T-helper 2 cell (primary cell): ENCODE results near the gene CADM1.

Experiments used
- DNase-seq, 5 experiments: peaks; one replicate each; pipeline versions ENCODE4 v3.0.0 to v3.0.0-alpha.2; 2012 to 2022

Gene CADM1

GRCh38 chr11:115439969-115440540, 64.2 kb downstream of the CADM1 start:
- DNase-seq: no peak

- no peak for DNase-seq
Observed at GRCh38 chr11:115439385-115439784, 64.8 kb downstream of the CADM1 start.

DNA sequence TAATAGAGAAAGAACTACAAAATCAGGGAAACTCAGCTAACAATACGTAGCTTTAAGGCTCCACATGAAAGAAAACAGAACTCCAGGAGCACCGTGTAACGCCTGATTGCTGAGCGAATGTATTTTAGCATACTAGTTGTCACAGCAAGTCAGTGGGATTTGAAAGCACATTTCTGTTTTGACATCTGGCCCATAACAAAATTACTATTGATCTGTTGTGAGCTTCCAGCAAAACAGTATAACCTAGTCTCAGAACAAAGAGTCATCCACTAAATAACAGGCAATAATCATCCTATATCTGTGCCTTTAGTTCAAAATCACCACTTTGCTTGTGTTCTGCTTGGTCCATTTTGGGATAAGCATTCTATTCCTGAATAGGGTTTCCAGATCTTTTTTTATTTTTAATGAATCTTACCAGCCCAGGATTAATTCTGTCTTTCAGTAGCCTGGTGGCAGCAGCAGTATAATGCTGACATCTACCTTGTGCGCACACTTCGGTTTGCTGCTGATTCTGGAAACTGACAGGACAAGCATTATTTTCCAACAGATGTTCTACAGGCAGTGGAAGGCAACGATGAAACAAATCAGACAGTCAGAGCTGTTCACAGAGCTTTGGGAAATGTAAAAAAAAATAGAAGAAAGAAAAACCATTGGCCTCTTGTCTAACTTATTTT, 66.2 kb downstream of the CADM1 start:
- DNase-seq: no peak

DNA sequence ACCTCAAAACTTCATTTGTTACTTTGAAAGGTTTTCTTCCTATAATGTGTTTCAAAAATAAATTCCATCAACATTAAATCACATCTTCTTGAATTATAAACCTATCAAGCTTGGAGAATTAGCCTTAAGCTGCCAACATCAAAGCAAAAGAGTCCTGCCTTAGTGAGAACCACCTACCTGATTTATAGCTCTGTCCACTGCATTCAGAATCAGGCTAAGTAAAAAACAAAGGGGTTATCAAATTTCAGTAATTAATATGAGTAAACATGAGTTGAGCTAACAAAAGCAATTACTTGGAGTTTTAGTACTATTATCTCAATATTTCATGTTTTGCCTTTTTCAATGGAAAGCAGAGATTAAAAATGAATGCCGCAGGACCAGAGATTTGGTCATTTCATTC, 73.9 kb downstream of the CADM1 start:
- no peak for DNase-seq

DNA sequence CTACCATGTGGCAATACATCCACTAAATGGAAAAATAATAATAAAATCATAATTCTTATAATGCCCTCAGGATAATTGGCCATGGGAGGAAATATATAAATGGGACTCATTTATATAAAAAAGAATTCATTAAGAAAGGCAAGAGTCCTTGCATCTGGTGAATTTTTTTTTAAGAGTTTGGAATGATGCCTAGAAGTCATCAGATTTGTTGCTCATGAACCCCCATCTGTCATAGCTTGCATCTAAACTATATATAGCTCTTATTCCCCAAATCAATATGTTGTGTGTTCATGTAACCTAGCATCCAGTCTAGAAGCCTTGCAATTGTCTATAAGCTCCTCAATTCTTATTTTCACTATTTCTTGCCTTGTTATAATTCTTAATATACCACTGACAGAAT, 75.9 kb downstream of the CADM1 start:
- no peak for DNase-seq

DNA sequence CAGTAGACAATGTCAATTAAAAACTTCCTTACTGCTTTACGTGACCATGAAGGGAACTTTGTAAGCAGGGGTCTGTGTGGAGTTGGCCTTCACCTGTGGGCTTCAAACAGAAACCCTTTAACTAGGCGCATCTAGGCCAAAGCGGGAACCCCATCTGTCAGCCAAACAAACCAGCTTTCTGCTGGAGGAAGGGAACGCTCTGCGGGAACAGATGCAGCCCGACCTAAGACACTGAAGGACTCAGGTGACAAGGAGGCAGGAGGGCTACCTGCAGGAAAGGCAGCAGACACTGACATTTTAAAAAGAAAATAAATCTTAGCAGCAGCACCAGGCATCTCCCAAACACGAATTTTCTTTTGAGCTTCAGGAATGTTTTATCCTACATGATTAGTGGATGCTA, 78.4 kb downstream of the CADM1 start:
- no peak for DNase-seq

- no peak for DNase-seq
Observed at GRCh38 chr11:115425250-115425649, 79.0 kb downstream of the CADM1 start.

- no peak for DNase-seq
Observed at GRCh38 chr11:115423728-115424459, 80.3 kb downstream of the CADM1 start.

GRCh38 chr11:115421992-115422689, 82.1 kb downstream of the CADM1 start:
- DNase-seq: no peak

- DNase-seq: no peak
Observed at GRCh38 chr11:115421352-115421991, 82.7 kb downstream of the CADM1 start.

DNA sequence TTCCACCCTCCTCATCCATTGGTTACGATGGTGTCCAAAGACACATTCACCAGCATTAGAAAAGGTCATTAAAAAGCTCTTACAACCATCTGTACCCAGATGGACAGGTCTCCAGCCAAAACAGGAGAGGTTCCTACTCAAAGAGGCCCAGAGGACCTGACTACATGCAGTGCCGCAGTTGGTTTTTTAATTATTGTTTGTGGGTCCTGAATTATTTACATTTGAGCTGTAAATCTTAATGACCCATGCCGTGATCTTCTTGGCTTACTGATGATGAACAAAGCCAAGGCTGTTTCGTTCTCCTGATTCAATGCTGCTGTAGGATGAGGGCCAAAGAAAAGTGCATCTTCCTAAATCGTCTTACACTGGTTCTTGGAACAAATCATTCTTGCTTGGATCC, 83.7 kb downstream of the CADM1 start:
- DNase-seq: no peak

DNA sequence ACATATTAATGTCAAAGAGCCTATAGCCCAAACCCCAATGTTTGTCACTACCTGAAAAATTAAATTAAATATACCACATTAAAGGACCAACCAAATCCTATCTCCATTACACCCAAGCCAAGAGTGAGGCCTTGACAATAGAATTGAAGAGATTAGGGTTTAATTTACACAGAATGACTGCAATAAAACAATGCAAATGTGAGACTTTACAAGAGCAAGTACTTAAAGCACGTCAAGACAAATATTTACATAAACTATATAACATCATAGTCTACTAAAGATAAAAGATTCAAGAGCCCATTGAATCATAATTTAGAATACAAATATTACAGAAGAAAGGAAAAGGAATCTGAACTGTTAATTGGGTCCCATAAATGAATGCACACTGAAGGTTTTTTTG, 85.6 kb downstream of the CADM1 start:
- DNase-seq: no peak

GRCh38 chr11:115418081-115418480, 86.1 kb downstream of the CADM1 start:
- DNase-seq: no peak

GRCh38 chr11:115411120-115411519, 93.1 kb downstream of the CADM1 start:
- DNase-seq: no peak

GRCh38 chr11:115409691-115410220, 94.5 kb downstream of the CADM1 start:
- no peak for DNase-seq

GRCh38 chr11:115409116-115409670, 95.0 kb downstream of the CADM1 start:
- DNase-seq: no peak

DNA sequence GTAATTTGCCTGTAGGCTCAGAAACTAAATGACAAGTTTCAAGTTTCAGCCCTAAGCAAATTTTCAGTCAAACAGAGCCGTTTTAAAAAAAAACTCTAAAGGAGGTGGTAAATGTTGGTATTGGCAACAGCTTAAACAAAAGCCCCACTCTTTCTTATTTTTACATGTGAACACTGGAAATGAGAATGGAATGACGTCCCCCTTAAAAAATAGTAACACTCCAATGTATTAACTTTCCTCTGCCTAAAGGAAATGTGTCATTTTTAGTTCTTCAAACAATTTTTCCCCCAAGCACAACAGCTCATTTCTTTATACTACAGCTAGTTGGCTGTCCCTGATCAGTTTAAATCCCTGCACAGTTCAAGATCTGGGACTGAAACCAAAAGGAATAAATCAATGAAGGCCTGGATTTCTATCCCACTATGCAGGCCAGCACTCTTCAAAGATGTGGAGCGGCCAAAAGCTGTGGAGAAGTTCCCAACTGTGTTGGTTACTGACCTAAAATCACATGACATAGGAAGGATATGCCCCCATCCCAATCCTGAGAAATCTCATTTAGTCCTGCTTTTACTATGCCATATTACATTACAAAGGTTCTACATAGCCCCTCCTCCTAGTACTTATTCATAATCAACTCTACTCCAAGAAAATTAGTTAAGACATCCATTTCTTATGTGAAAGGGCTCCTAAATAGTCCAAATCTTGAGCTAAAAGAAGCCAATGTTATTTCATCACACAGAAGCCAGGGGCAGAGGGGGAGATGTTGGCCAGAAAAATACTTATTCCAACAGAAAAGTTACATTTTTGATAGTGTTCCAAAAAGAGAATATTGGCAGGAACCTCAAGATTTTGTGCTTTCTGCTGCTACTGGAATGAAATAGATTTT, 95.9 kb downstream of the CADM1 start:
- DNase-seq: no peak

- no peak for DNase-seq
Observed at GRCh38 chr11:115407496-115407895, 96.7 kb downstream of the CADM1 start.

GRCh38 chr11:115406404-115406803, 97.8 kb downstream of the CADM1 start:
- no peak for DNase-seq

GRCh38 chr11:115398333-115399080, 105.7 kb downstream of the CADM1 start:
- no peak for DNase-seq

- no peak for DNase-seq
Observed at GRCh38 chr11:115396533-115396932, 107.7 kb downstream of the CADM1 start.
